ENCODE results near the gene ZNF638. TPM values are rescaled to one million over a fixed set of nuclear protein-coding genes. Genes with fewer than 3 reads are reported as not detected.

Gene ZNF638
- total and polyA plus RNA-seq, 10 of the 15 experiments (the other 5 are each of a cell fraction or from before 2014, with no cell fraction given) = 37.6 to 133 (median 64.5) TPM

DNA sequence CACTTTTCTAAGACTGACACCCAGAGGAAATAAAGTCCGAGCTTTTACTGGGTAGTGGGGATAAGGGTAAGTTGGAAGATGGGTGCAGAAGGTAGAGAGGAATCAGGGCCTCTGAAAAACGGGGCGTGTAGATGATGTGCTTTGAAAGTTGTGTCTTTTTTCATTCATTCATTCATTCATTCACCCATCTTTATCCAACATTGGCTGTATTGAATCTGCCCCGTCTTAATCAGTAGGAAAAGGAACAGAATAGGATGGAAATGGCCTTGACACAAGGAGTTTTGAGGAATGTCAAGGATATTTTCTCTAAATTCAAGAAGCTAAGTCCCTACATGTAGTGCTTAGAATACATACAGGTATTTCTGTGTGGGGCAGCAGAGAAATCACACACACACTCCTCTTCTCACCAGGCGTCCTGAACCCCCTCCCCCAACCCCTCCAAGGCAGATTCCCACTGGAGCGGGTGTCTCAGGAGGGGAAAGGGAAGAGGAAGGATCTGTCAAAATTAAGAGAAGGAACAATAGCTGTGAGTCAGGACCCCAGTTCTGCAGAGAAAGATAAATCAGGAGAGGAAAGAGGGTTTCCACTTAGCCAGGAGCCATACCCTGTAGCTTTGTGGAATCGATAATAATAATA lies 135.7 kb downstream of the ZNF638 start (continued):
- TF ChIP-seq, protein P1, sequence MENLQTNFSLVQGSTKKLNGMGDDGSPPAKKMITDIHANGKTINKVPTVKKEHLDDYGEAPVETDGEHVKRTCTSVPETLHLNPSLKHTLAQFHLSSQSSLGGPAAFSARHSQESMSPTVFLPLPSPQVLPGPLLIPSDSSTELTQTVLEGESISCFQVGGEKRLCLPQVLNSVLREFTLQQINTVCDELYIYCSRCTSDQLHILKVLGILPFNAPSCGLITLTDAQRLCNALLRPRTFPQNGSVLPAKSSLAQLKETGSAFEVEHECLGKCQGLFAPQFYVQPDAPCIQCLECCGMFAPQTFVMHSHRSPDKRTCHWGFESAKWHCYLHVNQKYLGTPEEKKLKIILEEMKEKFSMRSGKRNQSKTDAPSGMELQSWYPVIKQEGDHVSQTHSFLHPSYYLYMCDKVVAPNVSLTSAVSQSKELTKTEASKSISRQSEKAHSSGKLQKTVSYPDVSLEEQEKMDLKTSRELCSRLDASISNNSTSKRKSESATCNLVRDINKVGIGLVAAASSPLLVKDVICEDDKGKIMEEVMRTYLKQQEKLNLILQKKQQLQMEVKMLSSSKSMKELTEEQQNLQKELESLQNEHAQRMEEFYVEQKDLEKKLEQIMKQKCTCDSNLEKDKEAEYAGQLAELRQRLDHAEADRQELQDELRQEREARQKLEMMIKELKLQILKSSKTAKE (IDR thresholded peaks at IDR 0.05; ENCODE audit: low read depth, poor library complexity, severe bottlenecking) = no peak
- no peak for TF ChIP-seq CBFB (IDR thresholded peaks at IDR 0.05; ENCODE audit: low read depth)
- no peak for TF ChIP-seq SIN3A (IDR thresholded peaks at IDR 0.05; ENCODE audit: low read depth, low read length)
- TF ChIP-seq RB1 (IDR thresholded peaks at IDR 0.05; ENCODE audit: borderline replicate concordance) = no peak
- TF ChIP-seq HCFC1 (IDR thresholded peaks at IDR 0.05; ENCODE audit: low read length) = no peak
- TF ChIP-seq ETV6 (conservative IDR thresholded peaks at IDR 0.05 in 1 of 2, IDR thresholded peaks at IDR 0.05 in 1 of 2; ENCODE audit: borderline replicate concordance in 1 of 2, low read depth in 1 of 2) = no peak

DNA sequence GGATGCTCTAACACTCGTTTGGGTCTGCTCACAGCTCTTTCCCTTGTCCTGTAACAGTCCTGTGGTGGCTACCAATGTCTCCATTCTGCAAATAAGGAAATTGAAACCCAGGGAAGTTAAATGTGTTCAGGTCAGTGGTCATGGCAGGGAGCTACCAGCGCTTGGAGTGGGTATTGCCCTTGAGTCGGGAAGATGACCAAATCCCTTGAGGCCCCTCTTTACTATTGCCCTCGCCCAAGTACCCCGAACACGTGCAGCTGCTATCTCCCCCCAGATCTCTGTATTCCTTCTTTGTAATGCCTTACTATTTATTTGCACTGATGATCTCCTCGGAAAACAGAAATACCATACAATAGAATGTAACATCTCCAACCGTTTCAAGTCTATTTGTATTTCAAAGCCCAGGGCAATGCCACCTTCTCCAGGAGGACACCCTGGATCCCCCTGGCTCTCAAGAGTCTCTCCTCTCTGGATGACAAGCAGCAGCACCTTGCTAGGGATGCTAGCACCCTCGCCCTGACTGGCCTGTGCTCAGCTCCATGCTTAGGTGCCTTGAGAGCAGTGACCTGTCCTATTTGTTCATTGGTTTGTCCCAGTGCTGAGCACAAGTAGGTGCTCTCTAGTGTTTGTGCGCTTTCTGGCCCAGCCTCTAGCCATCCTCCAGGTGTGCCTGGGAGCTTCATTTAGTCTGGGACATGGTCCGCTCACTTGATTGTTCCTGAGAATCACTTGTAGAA lies 136.9 kb downstream of the ZNF638 start:
- DNase-seq (ENCODE audit: low read depth, low spot score) (no peak), FAIRE-seq (no peak), ATAC-seq (no peak)
- H3K4me2 ChIP-seq (ENCODE audit: control insufficient read depth, insufficient read depth) = no peak overlapping the region
- in situ Hi-C loops (cut with MboI) = no loop called here
- H3K9me3 ChIP-seq (replicated peaks; ENCODE audit: control insufficient read depth, insufficient read depth, low read length) = no peaks in the 10 kb centered on the region; the same call in 2 of the 3 replicates
- no peaks in the 10 kb centered on the region; the same call in 1 of the 2 replicates for H4K20me1 ChIP-seq (ENCODE audit: control insufficient read depth, insufficient read depth)
- H3K9ac ChIP-seq (ENCODE audit: control insufficient read depth, insufficient read depth, low read length) = no peak overlapping the region
- WGBS (ENCODE audit: insufficient coverage, insufficient replicate concordance, low lambda C conversion rate, missing lambda C conversion rate) = 44% methylated on average over 11 of the region's 11 CpGs
- peaks cover 10 to 22% of the 10 kb centered on the region in 2 experiments for H3K27me3 ChIP-seq (replicated peaks in 1 of 2; ENCODE audit: control insufficient read depth in 2 of 2, insufficient read depth in 2 of 2, low read length in 1 of 2)
- no peaks in the 10 kb centered on the region for H3K79me2 ChIP-seq (ENCODE audit: control insufficient read depth, insufficient read depth, low read length)
- H3K4me1 ChIP-seq (ENCODE audit: control insufficient read depth, insufficient read depth, low read length) = no peaks in the 10 kb centered on the region
- BruUV-seq (replicated peaks) = no TSS peak
- H2AFZ ChIP-seq (ENCODE audit: control insufficient read depth, low read depth, low read length) = no peak overlapping the region
- ChIA-PET CTCF (interaction anchor here (0.6 kb wide), 1 partner anchor 341 kb away, joined by 3 read pairs; no protein-coding TSS in a partner anchor), SMC1A (ENCODE audit: uncharacterized antibody, unreplicated experiment) (no interaction called here), RAD21 (ENCODE audit: unreplicated experiment) (no interaction called here), POLR2A (no interaction called here)
- no peaks in the 10 kb centered on the region for H3K36me3 ChIP-seq (ENCODE audit: control insufficient read depth in 2 of 2, insufficient read depth in 2 of 2, low read length in 1 of 2)
- TF ChIP-seq NFYA (IDR thresholded peaks at IDR 0.05; ENCODE audit: borderline replicate concordance, low read depth, low read length) (no peak), NFYB (IDR thresholded peaks at IDR 0.05; ENCODE audit: insufficient read depth, low read depth, low read length) (no peak), RELA (IDR thresholded peaks at IDR 0.05; ENCODE audit: borderline replicate concordance, partially characterized antibody) (no peak), BHLHE40 (IDR thresholded peaks at IDR 0.05; ENCODE audit: borderline replicate concordance in 1 of 2, low read depth in 2 of 2, low read length in 1 of 2) (no peak), ZNF622 (IDR thresholded peaks at IDR 0.05) (no peak), NBN (IDR thresholded peaks at IDR 0.05) (no peak)
- TF ChIP-seq, protein P2, sequence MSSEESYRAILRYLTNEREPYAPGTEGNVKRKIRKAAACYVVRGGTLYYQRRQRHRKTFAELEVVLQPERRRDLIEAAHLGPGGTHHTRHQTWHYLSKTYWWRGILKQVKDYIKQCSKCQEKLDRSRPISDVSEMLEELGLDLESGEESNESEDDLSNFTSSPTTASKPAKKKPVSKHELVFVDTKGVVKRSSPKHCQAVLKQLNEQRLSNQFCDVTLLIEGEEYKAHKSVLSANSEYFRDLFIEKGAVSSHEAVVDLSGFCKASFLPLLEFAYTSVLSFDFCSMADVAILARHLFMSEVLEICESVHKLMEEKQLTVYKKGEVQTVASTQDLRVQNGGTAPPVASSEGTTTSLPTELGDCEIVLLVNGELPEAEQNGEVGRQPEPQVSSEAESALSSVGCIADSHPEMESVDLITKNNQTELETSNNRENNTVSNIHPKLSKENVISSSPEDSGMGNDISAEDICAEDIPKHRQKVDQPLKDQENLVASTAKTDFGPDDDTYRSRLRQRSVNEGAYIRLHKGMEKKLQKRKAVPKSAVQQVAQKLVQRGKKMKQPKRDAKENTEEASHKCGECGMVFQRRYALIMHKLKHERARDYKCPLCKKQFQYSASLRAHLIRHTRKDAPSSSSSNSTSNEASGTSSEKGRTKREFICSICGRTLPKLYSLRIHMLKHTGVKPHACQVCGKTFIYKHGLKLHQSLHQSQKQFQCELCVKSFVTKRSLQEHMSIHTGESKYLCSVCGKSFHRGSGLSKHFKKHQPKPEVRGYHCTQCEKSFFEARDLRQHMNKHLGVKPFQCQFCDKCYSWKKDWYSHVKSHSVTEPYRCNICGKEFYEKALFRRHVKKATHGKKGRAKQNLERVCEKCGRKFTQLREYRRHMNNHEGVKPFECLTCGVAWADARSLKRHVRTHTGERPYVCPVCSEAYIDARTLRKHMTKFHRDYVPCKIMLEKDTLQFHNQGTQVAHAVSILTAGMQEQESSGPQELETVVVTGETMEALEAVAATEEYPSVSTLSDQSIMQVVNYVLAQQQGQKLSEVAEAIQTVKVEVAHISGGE (CRISPR knock-in tag; IDR thresholded peaks at IDR 0.05) = no peak
- H3K4me3 ChIP-seq = no peak overlapping the region
- intact Hi-C loops (cut with micrococcal nuclease; ENCODE audit: unreplicated experiment) = no loop called here
- H3K27ac ChIP-seq (ENCODE audit: control insufficient read depth, insufficient read depth) = no peak overlapping the region

Measured in GM12878 (cell line).